ENCODE data around the gene SREBF2.

DNA sequence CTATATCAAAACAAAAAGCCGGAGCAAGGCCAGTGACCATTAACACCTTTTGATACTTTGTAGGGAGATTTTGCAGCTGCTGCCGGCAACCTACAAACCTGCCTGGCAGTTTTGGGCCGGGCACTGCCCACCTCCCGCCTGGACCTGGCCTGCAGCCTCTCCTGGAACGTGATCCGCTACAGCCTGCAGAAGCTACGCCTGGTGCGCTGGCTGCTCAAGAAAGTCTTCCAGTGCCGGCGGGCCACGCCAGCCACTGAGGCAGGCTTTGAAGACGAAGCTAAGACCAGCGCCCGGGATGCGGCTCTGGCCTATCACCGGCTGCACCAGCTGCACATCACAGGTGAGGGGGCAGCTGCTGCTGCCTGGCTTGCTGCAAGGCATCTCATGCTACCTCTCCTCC is 47.7 kb downstream of the SREBF2 start:
- TF ChIP-seq POLR2A (IDR thresholded peaks at IDR 0.05; ENCODE audit: extremely low read depth, insufficient read length): no peak
- TF ChIP-seq, protein P1, sequence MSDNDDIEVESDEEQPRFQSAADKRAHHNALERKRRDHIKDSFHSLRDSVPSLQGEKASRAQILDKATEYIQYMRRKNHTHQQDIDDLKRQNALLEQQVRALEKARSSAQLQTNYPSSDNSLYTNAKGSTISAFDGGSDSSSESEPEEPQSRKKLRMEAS (IDR thresholded peaks at IDR 0.05; ENCODE audit: low read depth, low read length): no peak
- TF ChIP-seq, protein P2, sequence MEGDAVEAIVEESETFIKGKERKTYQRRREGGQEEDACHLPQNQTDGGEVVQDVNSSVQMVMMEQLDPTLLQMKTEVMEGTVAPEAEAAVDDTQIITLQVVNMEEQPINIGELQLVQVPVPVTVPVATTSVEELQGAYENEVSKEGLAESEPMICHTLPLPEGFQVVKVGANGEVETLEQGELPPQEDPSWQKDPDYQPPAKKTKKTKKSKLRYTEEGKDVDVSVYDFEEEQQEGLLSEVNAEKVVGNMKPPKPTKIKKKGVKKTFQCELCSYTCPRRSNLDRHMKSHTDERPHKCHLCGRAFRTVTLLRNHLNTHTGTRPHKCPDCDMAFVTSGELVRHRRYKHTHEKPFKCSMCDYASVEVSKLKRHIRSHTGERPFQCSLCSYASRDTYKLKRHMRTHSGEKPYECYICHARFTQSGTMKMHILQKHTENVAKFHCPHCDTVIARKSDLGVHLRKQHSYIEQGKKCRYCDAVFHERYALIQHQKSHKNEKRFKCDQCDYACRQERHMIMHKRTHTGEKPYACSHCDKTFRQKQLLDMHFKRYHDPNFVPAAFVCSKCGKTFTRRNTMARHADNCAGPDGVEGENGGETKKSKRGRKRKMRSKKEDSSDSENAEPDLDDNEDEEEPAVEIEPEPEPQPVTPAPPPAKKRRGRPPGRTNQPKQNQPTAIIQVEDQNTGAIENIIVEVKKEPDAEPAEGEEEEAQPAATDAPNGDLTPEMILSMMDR (IDR thresholded peaks at IDR 0.05; ENCODE audit: low read depth, low read length): no peak
